ENCODE measurements around the gene ANK3. TPM values are rescaled to one million over a fixed set of nuclear protein-coding genes. Genes with fewer than 3 reads are reported as not detected.

The ANK3 gene
- polyA plus RNA-seq, 1 experiment: 1.6 TPM

DNA sequence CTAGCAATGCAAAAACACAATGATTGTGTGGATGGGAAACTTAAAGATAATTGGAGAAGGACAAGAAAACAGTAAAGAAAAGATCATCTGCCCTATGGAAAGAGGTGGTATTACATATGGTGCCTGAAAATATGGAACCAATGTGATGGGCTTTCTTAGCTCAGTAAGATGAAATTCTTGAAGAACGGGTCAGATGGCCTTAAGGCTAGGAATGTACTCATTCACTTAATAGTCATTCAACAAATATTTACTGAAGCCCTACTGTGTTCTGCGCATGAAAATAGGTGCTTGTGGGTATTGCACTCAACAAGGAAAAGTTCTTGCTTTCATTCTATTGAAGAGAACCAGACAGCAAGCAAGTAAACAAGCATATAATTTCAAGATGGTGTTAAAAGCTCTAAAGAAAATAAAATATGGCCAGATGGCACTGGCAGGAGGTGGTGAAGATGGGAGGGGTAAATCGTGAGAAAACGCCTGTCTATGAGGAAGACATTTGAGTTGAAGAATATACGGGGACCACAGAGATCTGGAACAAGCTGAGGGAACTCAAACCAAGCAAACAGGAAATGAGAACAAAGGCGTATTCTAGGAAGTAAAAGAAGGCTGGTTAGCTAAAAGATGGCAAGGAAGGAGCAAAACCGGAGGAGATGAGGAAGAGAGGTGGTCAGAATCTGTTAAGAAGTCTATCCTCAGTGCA lies 179.7 kb downstream of the ANK3 start:
- no peak for DNase-seq (ENCODE audit: low read depth, low spot score)
- H3K27ac ChIP-seq (ENCODE audit: low read depth, low read length): no peak overlapping the region
- ChIA-PET CTCF (interaction anchor here (0.8 to 9.0 kb wide), 24 partner anchors 9 to 584 kb away, joined by 3 to 182 read pairs (median 5); no protein-coding TSS in a partner anchor), POLR2A (no interaction called here)
- H3K9me3 ChIP-seq (ENCODE audit: control insufficient read depth, insufficient read depth, low read length): no peaks in the 10 kb centered on the region
- H3K27me3 ChIP-seq (ENCODE audit: control insufficient read depth, insufficient read depth, low read length): no peaks in the 10 kb centered on the region
- TF ChIP-seq CTCF (IDR thresholded peaks at IDR 0.05; ENCODE audit: low read depth, low read length): no peak
- no peak overlapping the region for H3K4me3 ChIP-seq (ENCODE audit: low read depth, low read length)

DNA sequence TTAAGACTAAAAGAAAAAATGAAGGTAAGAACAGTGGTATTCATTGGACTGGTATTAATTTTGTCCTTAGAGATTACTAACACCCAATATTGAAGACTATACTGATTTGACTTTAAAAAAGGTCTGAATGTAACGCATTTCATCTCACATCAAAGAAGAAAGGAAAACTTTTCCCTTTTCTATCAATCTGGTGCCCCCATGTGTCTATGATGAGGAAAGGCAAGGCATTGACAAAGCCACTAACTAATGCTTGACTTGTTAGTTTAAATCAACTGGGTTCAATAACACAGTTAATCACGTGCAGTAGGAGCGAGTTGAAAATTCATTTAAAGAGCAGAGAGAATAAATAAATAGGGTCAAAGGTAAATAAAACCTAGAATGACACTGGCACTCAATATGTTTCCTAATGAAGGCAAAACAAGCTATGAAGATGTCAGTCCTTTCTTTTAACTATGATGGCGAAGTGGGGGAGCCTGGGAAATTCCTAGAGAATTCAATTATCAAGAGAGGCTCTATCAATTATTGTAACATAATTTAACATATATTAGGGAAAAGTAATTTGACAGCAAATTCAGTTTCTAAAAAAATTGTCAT lies 180.9 kb downstream of the ANK3 start:
- ChIA-PET CTCF (interaction anchor here (0.6 to 9.0 kb wide), 44 partner anchors 9 to 1645 kb away, joined by 3 to 182 read pairs (median 4); no protein-coding TSS in a partner anchor), POLR2A (no interaction called here)
- H3K9me3 ChIP-seq (ENCODE audit: control insufficient read depth, insufficient read depth, low read length): no peaks in the 10 kb centered on the region
- H3K27me3 ChIP-seq (ENCODE audit: control insufficient read depth, insufficient read depth, low read length): no peaks in the 10 kb centered on the region
- no peak overlapping the region for H3K27ac ChIP-seq (ENCODE audit: low read depth, low read length)
- peak; percentile 92 for TF ChIP-seq CTCF (IDR thresholded peaks at IDR 0.05; ENCODE audit: low read depth, low read length)
- peak; percentile 8 for DNase-seq (ENCODE audit: low read depth, low spot score)
- no peak overlapping the region for H3K4me3 ChIP-seq (ENCODE audit: low read depth, low read length)

- TF ChIP-seq CTCF (IDR thresholded peaks at IDR 0.05; ENCODE audit: low read depth, low read length): no peak
- ChIA-PET CTCF (interaction anchor here (0.6 to 9.0 kb wide), 22 partner anchors 9 to 582 kb away, joined by 3 to 182 read pairs (median 6); no protein-coding TSS in a partner anchor), POLR2A (no interaction called here)
Measured at GRCh38 chr10:60207894-60208293, 181.8 kb downstream of the ANK3 start.

GRCh38 chr10:60206735-60207134 lies 182.9 kb downstream of the ANK3 start:
- no peak for DNase-seq (ENCODE audit: low read depth, low spot score)
- H3K4me3 ChIP-seq (ENCODE audit: low read depth, low read length): no peak overlapping the region
- H3K27me3 ChIP-seq (ENCODE audit: control insufficient read depth, insufficient read depth, low read length): no peaks in the 10 kb centered on the region
- POLR2A ChIA-PET: no interaction called here
- no peak overlapping the region for H3K27ac ChIP-seq (ENCODE audit: low read depth, low read length)
- CTCF ChIA-PET: interaction anchor here (0.6 to 9.0 kb wide), 14 partner anchors 9 to 581 kb away, joined by 3 to 182 read pairs (median 6); no protein-coding TSS in a partner anchor
- no peak for TF ChIP-seq CTCF (IDR thresholded peaks at IDR 0.05; ENCODE audit: low read depth, low read length)
- H3K9me3 ChIP-seq (ENCODE audit: control insufficient read depth, insufficient read depth, low read length): no peaks in the 10 kb centered on the region

More at GRCh38 chr10:60207894-60208293, 181.8 kb downstream of the ANK3 start:
- H3K27me3 ChIP-seq (ENCODE audit: control insufficient read depth, insufficient read depth, low read length): no peaks in the 10 kb centered on the region
- H3K4me3 ChIP-seq (ENCODE audit: low read depth, low read length): no peak overlapping the region
- DNase-seq (ENCODE audit: low read depth, low spot score): no peak
- no peaks in the 10 kb centered on the region for H3K9me3 ChIP-seq (ENCODE audit: control insufficient read depth, insufficient read depth, low read length)
- H3K27ac ChIP-seq (ENCODE audit: low read depth, low read length): no peak overlapping the region

- no peak overlapping the region for H3K27ac ChIP-seq (ENCODE audit: low read depth, low read length)
- H3K27me3 ChIP-seq (ENCODE audit: control insufficient read depth, insufficient read depth, low read length): no peaks in the 10 kb centered on the region
- no peaks in the 10 kb centered on the region for H3K9me3 ChIP-seq (ENCODE audit: control insufficient read depth, insufficient read depth, low read length)
- ChIA-PET CTCF (interaction anchor here (0.7 to 9.0 kb wide), 5 partner anchors 10 to 233 kb away, joined by 3 to 182 read pairs (median 66); no protein-coding TSS in a partner anchor), POLR2A (no interaction called here)
- no peak for TF ChIP-seq CTCF (IDR thresholded peaks at IDR 0.05; ENCODE audit: low read depth, low read length)
- no peak overlapping the region for H3K4me3 ChIP-seq (ENCODE audit: low read depth, low read length)
- DNase-seq (ENCODE audit: low read depth, low spot score): no peak
Measured at GRCh38 chr10:60205741-60206140, 183.9 kb downstream of the ANK3 start.
